ENCODE measurements around the gene C1QB. TPM values are rescaled to one million over a fixed set of nuclear protein-coding genes. Genes with fewer than 3 reads are reported as not detected.
"Not testable (repeated sequence)": the region's sequence is repeated elsewhere in the genome, so short reads cannot be mapped to it uniquely, and the experiment has no call there.

Gene C1QB
- total RNA-seq, 4 donors from 2014 or later: 7.1 to 240 (median 110) TPM

GRCh38 chr1:22666412-22666811 is 13.4 kb downstream of the C1QB start:
- Histone ChIP-seq H3K27ac (no peak overlapping the region), H3K36me3 (no peaks in the 10 kb centered on the region), H3K4me1 (no peaks in the 10 kb centered on the region), H3K4me3 (no peak overlapping the region), H3K9me3 (no peaks in the 10 kb centered on the region), H3K27me3 (peaks cover 0 to 60% (median 0%) of the 10 kb centered on the region in 4 donors)
- TF ChIP-seq CTCF (IDR thresholded peaks at IDR 0.05) (no peak), POLR2A (IDR thresholded peaks at IDR 0.05) (no peak)
- DNase-seq: no peak
- intact Hi-C loops (cut with DNase I): no loop called here
- 33 to 52% methylated on average over 2 of the region's 2 CpGs for WGBS, 2 donors

GRCh38 chr1:22668840-22669239 is 15.8 kb downstream of the C1QB start:
- H3K27ac ChIP-seq; H3K4me3 ChIP-seq; H3K4me1 ChIP-seq; DNase-seq; H3K9me3 ChIP-seq; H3K36me3 ChIP-seq; intact Hi-C loops (cut with DNase I): not testable (repeated sequence)
- H3K27me3 ChIP-seq: peaks cover 0 to 82% (median 0%) of the 10 kb centered on the region in 4 donors
- WGBS, 2 donors: 87 to 90% methylated on average over 2 of the region's 2 CpGs

- no peaks in the 10 kb centered on the region for H3K9me3 ChIP-seq
Measured at GRCh38 chr1:22670352-22670975, 17.4 kb downstream of the C1QB start.

DNA sequence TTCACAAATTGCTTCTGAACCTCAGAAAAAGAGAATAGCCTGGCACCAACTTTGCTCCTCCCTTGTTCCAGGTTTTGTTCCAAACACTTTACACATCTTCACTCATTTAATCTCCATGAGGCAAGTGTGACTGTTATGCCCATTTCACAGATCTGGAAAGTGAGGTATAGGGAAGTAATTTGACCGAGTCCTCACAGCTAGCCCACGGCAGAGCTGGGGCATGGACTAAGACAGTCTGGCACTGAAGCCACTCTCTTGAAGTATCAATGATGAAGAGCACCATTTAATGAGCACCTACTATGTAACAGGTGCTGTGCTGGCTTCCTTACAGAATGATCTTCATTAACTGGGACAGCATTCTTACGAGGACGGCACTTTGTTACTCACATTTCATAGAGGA is 19.0 kb downstream of the C1QB start:
- Histone ChIP-seq H3K9me3 (no peaks in the 10 kb centered on the region), H3K27ac (no peak overlapping the region), H3K36me3 (no peaks in the 10 kb centered on the region), H3K4me1 (no peaks in the 10 kb centered on the region), H3K27me3 (peaks cover 0 to 94% (median 0%) of the 10 kb centered on the region in 4 donors), H3K4me3 (no peak overlapping the region)
- WGBS, 2 donors: 81 to 88% methylated on average over 2 to 3 of the region's 4 CpGs
- no peak for TF ChIP-seq POLR2A (IDR thresholded peaks at IDR 0.05)
- TF ChIP-seq CTCF (IDR thresholded peaks at IDR 0.05): no peak
- DNase-seq: no peak
- intact Hi-C loops (cut with DNase I): loop anchor here (10.0 kb wide), 1 partner anchor 253 kb away; no protein-coding TSS in a partner anchor

More at GRCh38 chr1:22670352-22670975, 17.4 kb downstream of the C1QB start:
- no peak overlapping the region for H3K27ac ChIP-seq
- H3K4me1 ChIP-seq: no peaks in the 10 kb centered on the region
- intact Hi-C loops (cut with DNase I): loop anchor here (10.0 kb wide), 1 partner anchor 254 kb away; no protein-coding TSS in a partner anchor
- H3K27me3 ChIP-seq: peaks cover 0 to 87% (median 0%) of the 10 kb centered on the region in 4 donors
- TF ChIP-seq POLR2A (IDR thresholded peaks at IDR 0.05) (no peak), CTCF (IDR thresholded peaks at IDR 0.05) (no peak)
- no peak overlapping the region for H3K4me3 ChIP-seq
- DNase-seq: no peak
- H3K36me3 ChIP-seq: no peaks in the 10 kb centered on the region
- 21 to 28% methylated on average over 4 to 10 of the region's 12 CpGs for WGBS, 2 donors

- DNase-seq: no peak
- H3K9me3 ChIP-seq: no peaks in the 10 kb centered on the region
- no peak overlapping the region for H3K27ac ChIP-seq
- no peaks in the 10 kb centered on the region for H3K4me1 ChIP-seq
- TF ChIP-seq CTCF (IDR thresholded peaks at IDR 0.05) (peak in 5 of 6 experiments; percentile 53 to 75 (median 58)), POLR2A (IDR thresholded peaks at IDR 0.05) (no peak)
- H3K4me3 ChIP-seq: no peak overlapping the region
- 4 to 14% methylated on average over 4 to 5 of the region's 17 CpGs for WGBS, 2 donors
- intact Hi-C loops (cut with DNase I): loop anchor here (10.0 kb wide), 1 partner anchor 251 kb away; no protein-coding TSS in a partner anchor
- peaks cover 0 to 91% (median 0%) of the 10 kb centered on the region in 4 donors for H3K27me3 ChIP-seq
- H3K36me3 ChIP-seq: no peaks in the 10 kb centered on the region
Measured at GRCh38 chr1:22673486-22674409, 20.7 kb downstream of the C1QB start.

Data from esophagus squamous epithelium (tissue), 5 donors.